ENCODE data around the gene LRRK2. TPM values are rescaled to one million over a fixed set of nuclear protein-coding genes. Genes with fewer than 3 reads are reported as not detected.

The LRRK2 gene
- total and polyA plus RNA-seq, 8 donors: 3.8 to 515 (median 6.5) TPM

DNA sequence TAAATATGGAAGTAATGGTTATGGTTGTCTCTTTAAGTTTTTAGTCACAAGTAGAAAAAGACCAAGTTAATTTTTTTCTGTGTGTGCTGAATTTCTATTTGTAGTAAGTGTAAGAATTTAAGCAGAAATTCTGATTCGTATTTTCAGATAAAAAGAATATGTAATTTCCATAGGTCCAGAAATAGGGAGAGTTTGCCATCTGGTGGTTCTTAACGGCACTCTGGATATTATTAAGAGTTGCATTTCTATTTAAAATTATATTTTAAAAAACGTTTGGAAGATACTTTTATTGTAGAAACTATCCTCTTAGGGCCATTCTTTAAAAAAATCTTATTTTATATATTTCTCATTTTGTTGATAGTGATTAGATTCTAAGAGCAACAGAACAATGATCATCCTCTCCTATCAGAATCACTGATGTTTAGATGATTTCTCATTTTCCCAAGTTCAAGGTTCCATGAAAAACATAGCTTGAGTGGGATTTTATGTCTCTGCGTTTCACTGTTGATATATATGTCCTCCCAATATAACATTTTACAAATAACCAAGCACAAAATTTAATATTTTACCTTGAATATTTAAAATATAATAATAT is 88.3 kb downstream of the LRRK2 start:
- TF ChIP-seq, protein P1, sequence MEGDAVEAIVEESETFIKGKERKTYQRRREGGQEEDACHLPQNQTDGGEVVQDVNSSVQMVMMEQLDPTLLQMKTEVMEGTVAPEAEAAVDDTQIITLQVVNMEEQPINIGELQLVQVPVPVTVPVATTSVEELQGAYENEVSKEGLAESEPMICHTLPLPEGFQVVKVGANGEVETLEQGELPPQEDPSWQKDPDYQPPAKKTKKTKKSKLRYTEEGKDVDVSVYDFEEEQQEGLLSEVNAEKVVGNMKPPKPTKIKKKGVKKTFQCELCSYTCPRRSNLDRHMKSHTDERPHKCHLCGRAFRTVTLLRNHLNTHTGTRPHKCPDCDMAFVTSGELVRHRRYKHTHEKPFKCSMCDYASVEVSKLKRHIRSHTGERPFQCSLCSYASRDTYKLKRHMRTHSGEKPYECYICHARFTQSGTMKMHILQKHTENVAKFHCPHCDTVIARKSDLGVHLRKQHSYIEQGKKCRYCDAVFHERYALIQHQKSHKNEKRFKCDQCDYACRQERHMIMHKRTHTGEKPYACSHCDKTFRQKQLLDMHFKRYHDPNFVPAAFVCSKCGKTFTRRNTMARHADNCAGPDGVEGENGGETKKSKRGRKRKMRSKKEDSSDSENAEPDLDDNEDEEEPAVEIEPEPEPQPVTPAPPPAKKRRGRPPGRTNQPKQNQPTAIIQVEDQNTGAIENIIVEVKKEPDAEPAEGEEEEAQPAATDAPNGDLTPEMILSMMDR (IDR thresholded peaks at IDR 0.05): peak in 1 of 2 donors; percentile 32
- no peaks in the 10 kb centered on the region for H3K9me3 ChIP-seq
- H3K4me1 ChIP-seq: no peaks in the 10 kb centered on the region
- H3K4me3 ChIP-seq: no peak overlapping the region
- intact Hi-C loops (cut with DNase I): loop anchor here in 1 of 2 donors (10.0 kb wide), 1 partner anchor 158 kb away; no protein-coding TSS in a partner anchor
- no peak overlapping the region for H3K27ac ChIP-seq
- no peak for ATAC-seq
- peaks cover 0 to 54% of the 10 kb centered on the region in 2 donors for H3K36me3 ChIP-seq
- no peaks in the 10 kb centered on the region for H3K27me3 ChIP-seq
- peak in 1 of 4 donors; percentile 24 for DNase-seq

DNA sequence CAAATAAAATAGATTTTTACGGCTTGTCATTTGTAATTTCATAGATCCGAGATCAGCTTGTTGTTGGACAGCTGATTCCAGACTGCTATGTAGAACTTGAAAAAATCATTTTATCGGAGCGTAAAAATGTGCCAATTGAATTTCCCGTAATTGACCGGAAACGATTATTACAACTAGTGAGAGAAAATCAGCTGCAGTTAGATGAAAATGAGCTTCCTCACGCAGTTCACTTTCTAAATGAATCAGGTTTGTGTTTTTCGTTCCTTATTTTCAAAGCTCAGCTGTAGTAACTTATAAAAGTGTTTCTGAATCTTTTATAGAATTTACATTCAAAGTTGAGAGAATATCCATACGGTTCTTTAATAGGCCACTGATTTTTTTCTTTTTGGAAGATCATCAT is 89.1 kb downstream of the LRRK2 start:
- Histone ChIP-seq H3K4me1 (no peaks in the 10 kb centered on the region), H3K36me3 (peaks cover 0 to 45% of the 10 kb centered on the region in 2 donors), H3K9me3 (no peaks in the 10 kb centered on the region), H3K27ac (no peak overlapping the region), H3K4me3 (no peak overlapping the region), H3K27me3 (no peaks in the 10 kb centered on the region)
- DNase-seq (no peak), ATAC-seq (no peak)
- TF ChIP-seq, protein P1 (IDR thresholded peaks at IDR 0.05): no peak
- intact Hi-C loops (cut with DNase I): loop anchor here in 1 of 2 donors (10.0 kb wide), 1 partner anchor 159 kb away; no protein-coding TSS in a partner anchor

DNA sequence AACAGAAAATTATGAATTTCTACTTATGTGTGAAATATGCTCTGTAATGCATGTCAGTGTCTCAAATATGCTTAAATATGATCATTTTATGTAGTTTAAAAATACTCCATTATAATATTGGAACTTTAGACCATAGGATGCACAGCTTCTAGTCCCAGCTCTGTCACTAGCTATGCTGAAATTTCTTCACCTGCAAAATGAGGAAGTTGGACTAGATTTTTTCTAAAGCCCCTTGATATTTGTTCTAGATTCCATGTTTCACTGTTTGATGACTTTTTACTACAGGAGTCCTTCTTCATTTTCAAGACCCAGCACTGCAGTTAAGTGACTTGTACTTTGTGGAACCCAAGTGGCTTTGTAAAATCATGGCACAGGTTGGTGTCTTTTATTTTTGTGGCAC is 90.1 kb downstream of the LRRK2 start:
- Histone ChIP-seq H3K36me3 (peaks cover 0 to 36% of the 10 kb centered on the region in 2 donors), H3K27ac (no peak overlapping the region), H3K9me3 (no peaks in the 10 kb centered on the region), H3K4me1 (no peaks in the 10 kb centered on the region), H3K27me3 (no peaks in the 10 kb centered on the region), H3K4me3 (no peak overlapping the region)
- TF ChIP-seq, protein P1 (IDR thresholded peaks at IDR 0.05): no peak
- no peak for ATAC-seq
- intact Hi-C loops (cut with DNase I): loop anchor here in 1 of 2 donors (10.0 kb wide), 1 partner anchor 160 kb away; no protein-coding TSS in a partner anchor
- no peak for DNase-seq

DNA sequence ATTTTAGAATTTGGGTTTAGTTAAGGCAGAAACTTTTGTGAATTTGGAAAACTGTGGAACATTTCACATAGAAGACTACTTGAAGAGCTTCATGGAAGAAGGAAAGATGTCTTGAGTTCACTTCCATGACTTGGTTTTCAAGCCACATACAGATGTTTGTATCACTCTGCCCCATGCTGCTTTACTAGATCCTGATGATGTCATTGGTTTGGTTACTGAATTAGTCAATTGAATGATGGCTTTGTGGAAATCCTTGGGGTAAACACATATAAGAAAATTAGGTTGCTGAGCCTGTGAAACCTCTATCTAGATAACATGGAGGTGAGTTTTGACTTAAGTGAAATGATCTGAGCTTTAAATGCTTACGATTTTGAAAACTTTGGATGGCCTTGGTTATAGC is 90.6 kb downstream of the LRRK2 start:
- ATAC-seq (no peak), DNase-seq (no peak)
- H3K9me3 ChIP-seq: no peaks in the 10 kb centered on the region
- H3K36me3 ChIP-seq: peaks cover 0 to 32% of the 10 kb centered on the region in 2 donors
- H3K4me1 ChIP-seq: no peaks in the 10 kb centered on the region
- intact Hi-C loops (cut with DNase I): loop anchor here in 1 of 2 donors (10.0 kb wide), 1 partner anchor 161 kb away; no protein-coding TSS in a partner anchor
- TF ChIP-seq, protein P1 (IDR thresholded peaks at IDR 0.05): no peak
- H3K27me3 ChIP-seq: no peaks in the 10 kb centered on the region
- H3K27ac ChIP-seq: no peak overlapping the region
- no peak overlapping the region for H3K4me3 ChIP-seq

DNA sequence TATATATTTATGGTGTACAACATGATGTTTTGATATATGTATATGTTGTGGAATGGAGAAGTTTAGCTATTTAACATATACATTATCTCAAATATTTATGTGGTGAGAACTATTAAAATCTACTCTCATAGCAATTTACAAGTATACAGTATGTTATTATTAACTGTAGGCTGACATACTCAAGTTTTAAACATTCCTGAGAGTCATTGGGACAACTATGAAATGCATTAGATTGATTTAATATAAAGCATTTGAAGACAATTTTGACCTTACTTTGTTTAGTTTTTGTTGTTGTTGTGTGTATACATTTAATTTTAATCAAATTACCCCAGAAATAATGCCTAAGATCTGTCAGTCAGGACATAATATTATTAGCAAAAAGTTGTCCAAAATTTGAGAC is 99.5 kb downstream of the LRRK2 start:
- Histone ChIP-seq H3K27ac (no peak overlapping the region), H3K27me3 (no peaks in the 10 kb centered on the region), H3K36me3 (peaks cover 0 to 70% of the 10 kb centered on the region in 2 donors), H3K9me3 (no peaks in the 10 kb centered on the region), H3K4me3 (no peak overlapping the region), H3K4me1 (no peaks in the 10 kb centered on the region)
- TF ChIP-seq, protein P1 (IDR thresholded peaks at IDR 0.05): no peak
- intact Hi-C loops (cut with DNase I): no loop called here
- no peak for DNase-seq
- no peak for ATAC-seq

Data from left lung (tissue), 10 donors.